ENCODE results near the gene SOAT2. TPM values are rescaled to one million over a fixed set of nuclear protein-coding genes. Genes with fewer than 3 reads are reported as not detected.
A peak's percentile ranks its signal among the peaks of the same experiment; 100 is the strongest.

SOAT2 gene
- total RNA-seq, 1 donor: not detected

DNA sequence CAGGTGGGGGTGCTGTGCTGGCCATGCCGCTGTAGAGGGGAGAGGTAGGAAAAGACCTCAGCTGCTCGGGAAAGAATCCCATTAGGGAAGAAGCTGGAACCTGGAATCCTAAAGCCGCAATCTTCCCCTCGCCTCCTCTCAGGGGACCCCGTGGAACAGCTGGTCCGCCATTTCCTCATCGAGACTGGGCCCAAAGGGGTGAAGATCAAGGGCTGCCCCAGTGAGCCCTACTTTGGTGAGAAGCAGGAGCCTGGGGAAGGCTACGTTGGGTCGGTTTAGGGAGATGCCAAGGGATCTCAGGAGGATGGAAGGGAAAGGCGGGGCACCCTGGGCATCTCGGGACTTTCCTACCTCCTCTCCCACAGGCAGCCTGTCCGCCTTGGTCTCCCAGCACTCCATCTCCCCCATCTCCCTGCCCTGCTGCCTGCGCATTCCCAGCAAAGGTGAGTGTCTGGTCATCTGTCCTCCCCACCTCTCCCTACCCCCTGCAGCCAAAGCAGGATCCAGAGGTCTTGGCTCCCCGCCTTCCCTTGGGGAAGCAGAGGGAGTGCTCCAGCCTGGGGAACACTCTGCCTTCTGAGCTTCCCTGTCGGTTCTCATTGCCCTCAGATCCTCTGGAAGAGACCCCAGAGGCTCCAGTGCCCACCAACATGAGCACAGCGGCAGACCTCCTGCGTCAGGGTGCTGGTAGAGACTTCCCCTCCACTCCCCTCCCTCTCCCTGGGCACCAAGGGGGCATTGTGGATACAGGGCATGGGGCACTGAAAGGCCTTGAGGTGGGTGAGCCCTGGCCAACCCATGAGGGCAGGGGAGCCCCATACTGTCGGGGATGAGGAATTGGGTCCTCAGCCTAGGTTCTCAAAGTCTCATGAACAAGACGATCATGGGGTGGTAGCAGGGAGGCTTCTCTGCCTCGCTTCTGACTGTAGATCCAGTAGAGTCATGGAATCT, 41.0 kb upstream of the SOAT2 start:
- peak; percentile 83 for DNase-seq (ENCODE audit: insufficient read length, low spot score, missing footprints)
- Histone ChIP-seq H3K4me3 (ENCODE audit: insufficient read depth, low read length) (no peak overlapping the region), H3K9me3 (ENCODE audit: low read depth, low read length) (no peaks in the 10 kb centered on the region), H4K20me1 (ENCODE audit: insufficient read depth, low read length) (peaks cover 27% of the 10 kb centered on the region), H3K36me3 (ENCODE audit: insufficient read depth, low read length) (peaks cover 72% of the 10 kb centered on the region), H3K79me2 (ENCODE audit: insufficient read depth, low read length) (peaks cover 4% of the 10 kb centered on the region), H3K4me1 (ENCODE audit: insufficient read depth, low read length) (peaks cover 43% of the 10 kb centered on the region), H3K27ac (ENCODE audit: low read depth, low read length) (peak overlapping the region; percentile 33), H3K4me2 (ENCODE audit: insufficient read depth, low read length) (no peak overlapping the region), H3K27me3 (ENCODE audit: insufficient read depth, low read length) (no peaks in the 10 kb centered on the region), H2AFZ (ENCODE audit: low read length) (no peak overlapping the region)
- TF ChIP-seq, protein P1, sequence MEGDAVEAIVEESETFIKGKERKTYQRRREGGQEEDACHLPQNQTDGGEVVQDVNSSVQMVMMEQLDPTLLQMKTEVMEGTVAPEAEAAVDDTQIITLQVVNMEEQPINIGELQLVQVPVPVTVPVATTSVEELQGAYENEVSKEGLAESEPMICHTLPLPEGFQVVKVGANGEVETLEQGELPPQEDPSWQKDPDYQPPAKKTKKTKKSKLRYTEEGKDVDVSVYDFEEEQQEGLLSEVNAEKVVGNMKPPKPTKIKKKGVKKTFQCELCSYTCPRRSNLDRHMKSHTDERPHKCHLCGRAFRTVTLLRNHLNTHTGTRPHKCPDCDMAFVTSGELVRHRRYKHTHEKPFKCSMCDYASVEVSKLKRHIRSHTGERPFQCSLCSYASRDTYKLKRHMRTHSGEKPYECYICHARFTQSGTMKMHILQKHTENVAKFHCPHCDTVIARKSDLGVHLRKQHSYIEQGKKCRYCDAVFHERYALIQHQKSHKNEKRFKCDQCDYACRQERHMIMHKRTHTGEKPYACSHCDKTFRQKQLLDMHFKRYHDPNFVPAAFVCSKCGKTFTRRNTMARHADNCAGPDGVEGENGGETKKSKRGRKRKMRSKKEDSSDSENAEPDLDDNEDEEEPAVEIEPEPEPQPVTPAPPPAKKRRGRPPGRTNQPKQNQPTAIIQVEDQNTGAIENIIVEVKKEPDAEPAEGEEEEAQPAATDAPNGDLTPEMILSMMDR (IDR thresholded peaks at IDR 0.05; ENCODE audit: extremely low read depth, low read depth, low read length): no peak

DNA sequence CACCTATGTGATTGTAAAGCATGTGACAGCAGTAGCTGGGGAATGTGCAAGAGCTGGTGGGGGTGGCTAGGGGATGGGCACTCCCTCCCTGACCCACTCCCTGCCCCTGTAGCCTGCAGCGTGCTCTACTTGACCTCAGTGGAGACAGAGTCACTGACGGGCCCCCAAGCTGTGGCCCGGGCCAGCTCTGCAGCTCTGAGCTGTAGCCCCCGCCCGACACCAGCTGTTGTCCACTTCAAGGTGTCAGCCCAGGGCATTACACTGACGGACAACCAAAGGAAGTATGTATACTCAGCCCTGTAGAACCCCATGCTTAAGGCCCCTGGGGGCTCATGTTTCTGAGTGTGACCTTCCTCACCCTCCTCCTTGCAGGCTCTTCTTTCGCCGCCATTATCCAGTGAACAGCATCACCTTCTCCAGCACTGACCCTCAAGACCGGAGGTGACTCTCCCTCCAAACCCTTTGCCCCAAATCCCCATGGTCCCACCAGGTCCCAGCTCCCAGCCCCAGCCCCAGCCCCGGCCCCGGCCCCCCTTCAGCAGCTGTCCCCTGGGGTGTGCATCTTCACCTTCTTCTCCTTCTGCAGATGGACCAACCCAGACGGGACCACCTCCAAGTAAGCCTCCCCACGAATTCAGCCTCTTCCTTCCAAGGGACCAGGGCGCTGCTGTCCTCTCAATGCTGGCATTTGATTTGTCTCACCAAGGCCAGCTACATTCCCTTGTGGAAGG, 40.1 kb upstream of the SOAT2 start:
- Histone ChIP-seq H3K4me1 (ENCODE audit: insufficient read depth, low read length) (peaks cover 52% of the 10 kb centered on the region), H3K27me3 (ENCODE audit: insufficient read depth, low read length) (no peaks in the 10 kb centered on the region), H3K36me3 (ENCODE audit: insufficient read depth, low read length) (peaks cover 73% of the 10 kb centered on the region), H3K4me2 (ENCODE audit: insufficient read depth, low read length) (peak overlapping the region; percentile 13), H4K20me1 (ENCODE audit: insufficient read depth, low read length) (peaks cover 27% of the 10 kb centered on the region), H2AFZ (ENCODE audit: low read length) (no peak overlapping the region), H3K9me3 (ENCODE audit: low read depth, low read length) (no peaks in the 10 kb centered on the region), H3K27ac (ENCODE audit: low read depth, low read length) (peak overlapping the region; percentile 83), H3K79me2 (ENCODE audit: insufficient read depth, low read length) (peaks cover 4% of the 10 kb centered on the region), H3K4me3 (ENCODE audit: insufficient read depth, low read length) (no peak overlapping the region)
- TF ChIP-seq, protein P1 (IDR thresholded peaks at IDR 0.05; ENCODE audit: extremely low read depth, low read depth, low read length): no peak
- no peak for DNase-seq (ENCODE audit: insufficient read length, low spot score, missing footprints)

DNA sequence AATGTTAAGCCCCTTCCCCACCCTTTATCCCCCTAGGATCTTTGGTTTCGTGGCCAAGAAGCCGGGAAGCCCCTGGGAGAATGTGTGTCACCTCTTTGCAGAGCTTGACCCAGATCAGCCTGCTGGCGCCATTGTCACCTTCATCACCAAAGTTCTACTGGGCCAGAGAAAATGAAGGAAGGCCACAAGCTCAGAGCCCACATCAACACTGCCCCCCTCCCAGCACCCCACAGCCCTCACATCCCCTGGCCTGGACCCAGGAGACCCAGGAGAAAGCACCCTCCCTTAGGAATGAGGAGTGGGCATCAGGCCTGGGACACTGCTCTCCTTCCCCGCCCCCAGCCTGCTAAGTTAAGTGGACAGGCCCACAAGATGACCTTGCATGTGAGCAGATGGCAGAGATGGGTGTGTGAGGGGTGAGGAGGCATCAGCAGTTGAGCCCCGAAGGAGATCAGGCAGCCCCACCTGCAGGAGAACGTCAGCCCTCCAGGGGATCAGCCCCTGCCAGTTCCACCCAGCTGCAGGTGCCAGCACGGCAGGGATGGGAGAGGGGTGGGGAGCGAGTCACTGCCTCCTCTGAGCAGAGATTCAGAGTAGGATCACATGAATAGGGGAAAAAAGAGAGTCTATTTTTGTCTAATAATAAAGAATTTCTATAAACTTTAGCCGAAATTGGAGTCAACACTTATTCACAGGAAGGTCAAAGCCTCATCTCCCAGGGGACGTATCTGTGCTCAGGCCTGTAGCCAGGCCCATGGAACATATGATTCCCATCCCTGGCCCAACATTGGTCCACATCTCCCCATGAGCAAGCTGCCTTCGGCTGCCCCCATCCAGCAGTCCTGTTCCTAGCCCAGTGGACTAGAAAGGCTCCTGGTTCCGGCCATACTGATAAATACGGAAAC, 39.3 kb upstream of the SOAT2 start:
- Histone ChIP-seq H3K79me2 (ENCODE audit: insufficient read depth, low read length) (peaks cover 4% of the 10 kb centered on the region), H4K20me1 (ENCODE audit: insufficient read depth, low read length) (peaks cover 27% of the 10 kb centered on the region), H3K27me3 (ENCODE audit: insufficient read depth, low read length) (no peaks in the 10 kb centered on the region), H3K4me1 (ENCODE audit: insufficient read depth, low read length) (peaks cover 58% of the 10 kb centered on the region), H3K36me3 (ENCODE audit: insufficient read depth, low read length) (peaks cover 78% of the 10 kb centered on the region), H3K4me2 (ENCODE audit: insufficient read depth, low read length) (peak overlapping the region; percentile 13), H3K4me3 (ENCODE audit: insufficient read depth, low read length) (no peak overlapping the region), H2AFZ (ENCODE audit: low read length) (no peak overlapping the region), H3K9me3 (ENCODE audit: low read depth, low read length) (no peaks in the 10 kb centered on the region), H3K27ac (ENCODE audit: low read depth, low read length) (peak overlapping the region; percentile 83)
- DNase-seq (ENCODE audit: insufficient read length, low spot score, missing footprints): peak; percentile 97
- TF ChIP-seq, protein P1 (IDR thresholded peaks at IDR 0.05; ENCODE audit: extremely low read depth, low read depth, low read length): no peak
